ENCODE measurements around the gene RUNX3. TPM values are rescaled to one million over a fixed set of nuclear protein-coding genes. Genes with fewer than 3 reads are reported as not detected.
"Not testable (repeated sequence)": the region's sequence is repeated elsewhere in the genome, so short reads cannot be mapped to it uniquely, and the experiment has no call there.

Gene RUNX3
- total RNA-seq (100 to 1,000 TPM; 105 to 112 TPM), polyA plus RNA-seq (10 to 100 TPM; 12.5 to 50.8 TPM)

GRCh38 chr1:24930260-24931145 lies at the start of gene RUNX3:
RUNX3 (minus strand) TSS chr1:24930276; CDS start chr1:24929868, 408 bp downstream.
- no peaks in the 10 kb centered on the region for H3K9me3 Mint-ChIP-seq
- intact Hi-C loops (cut with micrococcal nuclease) = loop anchor here (1.0 to 2.0 kb wide), 5 partner anchors 82 to 274 kb away; no protein-coding TSS in a partner anchor
- peaks cover 11% of the 10 kb centered on the region for H3K36me3 ChIP-seq (ENCODE audit: insufficient read depth, low read length)
- H3K36me3 Mint-ChIP-seq = peaks cover 19 to 37% of the 10 kb centered on the region in 2 donors
- peak within 1 kb of the TSS; percentile 81 to 84 for H3K4me3 ChIP-seq (ENCODE audit: low read length in 2 of 2)
- peak within 1 kb of the TSS; percentile 99 to 100 (median 100) for H3K27ac Mint-ChIP-seq
- POLR2A ChIA-PET (ENCODE audit: partially characterized antibody) = interaction anchor here (0.6 to 14.0 kb wide), 25 partner anchors 9 to 747 kb away, joined by 3 to 335 read pairs (median 5); partner anchors contain the start of genes MACO1 and SYF2
- CTCF ChIA-PET (ENCODE audit: partially characterized antibody) = interaction anchor here (0.7 to 15.6 kb wide), 18 partner anchors 10 to 168 kb away, joined by 3 to 296 read pairs (median 6); no protein-coding TSS in a partner anchor
- no peaks in the 10 kb centered on the region for H3K9me3 ChIP-seq (ENCODE audit: control insufficient read depth in 1 of 2, low read length in 2 of 2)
- peak within 1 kb of the TSS; percentile 87 to 98 (median 97) for H3K4me3 Mint-ChIP-seq
- peak; percentile 93 to 94 (median 94) for DNase-seq
- no peaks in the 10 kb centered on the region for H3K27me3 Mint-ChIP-seq
- H3K27ac ChIP-seq (ENCODE audit: low read depth, low read length) = peak within 1 kb of the TSS; percentile 98
- H3K27me3 ChIP-seq (ENCODE audit: insufficient read depth, low read length) = no peaks in the 10 kb centered on the region
- peaks cover 62% of the 10 kb centered on the region for H3K4me1 ChIP-seq (ENCODE audit: insufficient read depth, low read length)
- H3K4me1 Mint-ChIP-seq = peaks cover 20 to 81% (median 42%) of the 10 kb centered on the region in 4 donors

GRCh38 chr1:24979232-24979631 lies 49.2 kb upstream of the RUNX3 start:
- H3K9me3 Mint-ChIP-seq = peaks cover 4 to 33% (median 22%) of the 10 kb centered on the region in 8 donors
- H3K27me3 Mint-ChIP-seq; DNase-seq; H3K4me3 ChIP-seq (ENCODE audit: low read length in 2 of 2); H3K27me3 ChIP-seq (ENCODE audit: insufficient read depth, low read length); H3K4me3 Mint-ChIP-seq; intact Hi-C loops (cut with micrococcal nuclease); H3K27ac ChIP-seq (ENCODE audit: low read depth, low read length); H3K36me3 ChIP-seq (ENCODE audit: insufficient read depth, low read length); H3K36me3 Mint-ChIP-seq: not testable (repeated sequence)
- POLR2A ChIA-PET (ENCODE audit: partially characterized antibody) = interaction anchor here (1.1 to 5.0 kb wide), 4 partner anchors 11 to 43 kb away, joined by 4 to 21 read pairs (median 8); no protein-coding TSS in a partner anchor
- CTCF ChIA-PET (ENCODE audit: partially characterized antibody) = interaction anchor here (1.1 to 1.8 kb wide), 2 partner anchors 12 to 15 kb away, joined by 4 to 6 read pairs; no protein-coding TSS in a partner anchor
- peaks cover 35 to 60% (median 45%) of the 10 kb centered on the region in 4 donors for H3K4me1 Mint-ChIP-seq
- H3K27ac Mint-ChIP-seq = peak overlapping the region in 2 of 7 donors; percentile 67 to 81
- Histone ChIP-seq H3K4me1 (ENCODE audit: insufficient read depth, low read length) (peaks cover 53% of the 10 kb centered on the region), H3K9me3 (ENCODE audit: control insufficient read depth in 1 of 2, low read length in 2 of 2) (peaks cover 0 to 11% of the 10 kb centered on the region in 2 donors)

GRCh38 chr1:24978383-24979032 lies 48.4 kb upstream of the RUNX3 start:
- H3K27me3 ChIP-seq (ENCODE audit: insufficient read depth, low read length) = no peaks in the 10 kb centered on the region
- H3K9me3 ChIP-seq (ENCODE audit: control insufficient read depth in 1 of 2, low read length in 2 of 2) = peaks cover 0 to 11% of the 10 kb centered on the region in 2 donors
- H3K36me3 ChIP-seq (ENCODE audit: insufficient read depth, low read length) = no peaks in the 10 kb centered on the region
- peak overlapping the region in 6 of 7 donors; percentile 10 to 81 (median 60) for H3K27ac Mint-ChIP-seq
- H3K4me3 Mint-ChIP-seq = peak overlapping the region in 1 of 8 donors; percentile 29
- intact Hi-C loops (cut with micrococcal nuclease) = no loop called here
- peaks cover 2 to 9% of the 10 kb centered on the region in 2 donors for H3K36me3 Mint-ChIP-seq
- peaks cover 28 to 53% (median 38%) of the 10 kb centered on the region in 4 donors for H3K4me1 Mint-ChIP-seq
- ChIA-PET POLR2A (ENCODE audit: partially characterized antibody) (interaction anchor here (1.1 to 2.1 kb wide), 3 partner anchors 12 to 44 kb away, joined by 4 to 8 read pairs (median 7); no protein-coding TSS in a partner anchor), CTCF (ENCODE audit: partially characterized antibody) (interaction anchor here (0.6 to 1.8 kb wide), 4 partner anchors 12 to 289 kb away, joined by 3 to 6 read pairs (median 4); no protein-coding TSS in a partner anchor)
- H3K4me3 ChIP-seq (ENCODE audit: low read length in 2 of 2) = no peak overlapping the region
- H3K9me3 Mint-ChIP-seq = peaks cover 4 to 34% (median 22%) of the 10 kb centered on the region in 8 donors
- no peak for DNase-seq
- H3K27me3 Mint-ChIP-seq = no peaks in the 10 kb centered on the region
- peaks cover 46% of the 10 kb centered on the region for H3K4me1 ChIP-seq (ENCODE audit: insufficient read depth, low read length)
- no peak overlapping the region for H3K27ac ChIP-seq (ENCODE audit: low read depth, low read length)

GRCh38 chr1:24975391-24975790 lies 45.3 kb upstream of the RUNX3 start:
- no peaks in the 10 kb centered on the region for H3K36me3 ChIP-seq (ENCODE audit: insufficient read depth, low read length)
- Mint-ChIP-seq H3K27ac (peak overlapping the region in 1 of 7 donors; percentile 42), H3K4me3 (no peak overlapping the region), H3K4me1 (peaks cover 22 to 50% (median 35%) of the 10 kb centered on the region in 4 donors), H3K27me3 (no peaks in the 10 kb centered on the region), H3K9me3 (peaks cover 4 to 34% (median 22%) of the 10 kb centered on the region in 8 donors), H3K36me3 (peaks cover 2 to 9% of the 10 kb centered on the region in 2 donors)
- no peaks in the 10 kb centered on the region for H3K27me3 ChIP-seq (ENCODE audit: insufficient read depth, low read length)
- H3K4me3 ChIP-seq (ENCODE audit: low read length in 2 of 2) = no peak overlapping the region
- CTCF ChIA-PET (ENCODE audit: partially characterized antibody) = interaction anchor here (1.5 kb wide), 1 partner anchor 11 kb away, joined by 6 read pairs; no protein-coding TSS in a partner anchor
- POLR2A ChIA-PET (ENCODE audit: partially characterized antibody) = interaction anchor here (1.1 to 1.4 kb wide), 3 partner anchors 11 to 57 kb away, joined by 3 to 4 read pairs (median 3); no protein-coding TSS in a partner anchor
- intact Hi-C loops (cut with micrococcal nuclease) = no loop called here
- no peak overlapping the region for H3K27ac ChIP-seq (ENCODE audit: low read depth, low read length)
- H3K9me3 ChIP-seq (ENCODE audit: control insufficient read depth in 1 of 2, low read length in 2 of 2) = peaks cover 0 to 11% of the 10 kb centered on the region in 2 donors
- DNase-seq = no peak
- peaks cover 32% of the 10 kb centered on the region for H3K4me1 ChIP-seq (ENCODE audit: insufficient read depth, low read length)

- CTCF ChIA-PET (ENCODE audit: partially characterized antibody) = interaction anchor here (0.7 to 2.4 kb wide), 4 partner anchors 8 to 131 kb away, joined by 3 to 11 read pairs (median 5); no protein-coding TSS in a partner anchor
- Histone ChIP-seq H3K9me3 (ENCODE audit: control insufficient read depth in 1 of 2, low read length in 2 of 2) (peaks cover 0 to 11% of the 10 kb centered on the region in 2 donors), H3K27me3 (ENCODE audit: insufficient read depth, low read length) (no peaks in the 10 kb centered on the region), H3K4me3 (ENCODE audit: low read length in 2 of 2) (no peak overlapping the region), H3K27ac (ENCODE audit: low read depth, low read length) (no peak overlapping the region), H3K4me1 (ENCODE audit: insufficient read depth, low read length) (peaks cover 27% of the 10 kb centered on the region), H3K36me3 (ENCODE audit: insufficient read depth, low read length) (no peaks in the 10 kb centered on the region)
- no peak for DNase-seq
- peaks cover 2 to 9% of the 10 kb centered on the region in 2 donors for H3K36me3 Mint-ChIP-seq
- H3K4me3 Mint-ChIP-seq = no peak overlapping the region
- H3K27me3 Mint-ChIP-seq = no peaks in the 10 kb centered on the region
- H3K4me1 Mint-ChIP-seq = peaks cover 19 to 41% (median 27%) of the 10 kb centered on the region in 4 donors
- POLR2A ChIA-PET (ENCODE audit: partially characterized antibody) = interaction anchor here (1.1 to 1.6 kb wide), 2 partner anchors 45 to 61 kb away, joined by 3 to 5 read pairs; no protein-coding TSS in a partner anchor
- H3K9me3 Mint-ChIP-seq = peaks cover 4 to 33% (median 22%) of the 10 kb centered on the region in 8 donors
- intact Hi-C loops (cut with micrococcal nuclease) = no loop called here
- peak overlapping the region in 1 of 7 donors; percentile 16 for H3K27ac Mint-ChIP-seq
Observed at GRCh38 chr1:24973315-24973714, 43.2 kb upstream of the RUNX3 start.

- DNase-seq = no peak
- peaks cover 4 to 32% (median 22%) of the 10 kb centered on the region in 8 donors for H3K9me3 Mint-ChIP-seq
- Histone ChIP-seq H3K4me3 (ENCODE audit: low read length in 2 of 2) (no peak overlapping the region), H3K36me3 (ENCODE audit: insufficient read depth, low read length) (no peaks in the 10 kb centered on the region), H3K4me1 (ENCODE audit: insufficient read depth, low read length) (peaks cover 27% of the 10 kb centered on the region), H3K9me3 (ENCODE audit: control insufficient read depth in 1 of 2, low read length in 2 of 2) (peaks cover 0 to 11% of the 10 kb centered on the region in 2 donors), H3K27ac (ENCODE audit: low read depth, low read length) (no peak overlapping the region), H3K27me3 (ENCODE audit: insufficient read depth, low read length) (no peaks in the 10 kb centered on the region)
- ChIA-PET CTCF (ENCODE audit: partially characterized antibody) (interaction anchor here (1.7 to 2.4 kb wide), 2 partner anchors 19 to 64 kb away, joined by 3 to 11 read pairs; no protein-coding TSS in a partner anchor), POLR2A (ENCODE audit: partially characterized antibody) (interaction anchor here (2.0 kb wide), 1 partner anchor 8 kb away, joined by 10 read pairs; no protein-coding TSS in a partner anchor)
- peaks cover 17 to 43% (median 26%) of the 10 kb centered on the region in 4 donors for H3K4me1 Mint-ChIP-seq
- H3K27ac Mint-ChIP-seq = peak overlapping the region in 1 of 7 donors; percentile 16
- intact Hi-C loops (cut with micrococcal nuclease) = no loop called here
- H3K36me3 Mint-ChIP-seq = peaks cover 2 to 9% of the 10 kb centered on the region in 2 donors
- no peaks in the 10 kb centered on the region for H3K27me3 Mint-ChIP-seq
- H3K4me3 Mint-ChIP-seq = no peak overlapping the region
Observed at GRCh38 chr1:24972915-24973242, 42.8 kb upstream of the RUNX3 start.

Data from CD4-positive, alpha-beta memory T cell (primary cell).